ENCODE measurements around the gene CDC20. TPM values are rescaled to one million over a fixed set of nuclear protein-coding genes. Genes with fewer than 3 reads are reported as not detected.
"Not testable (repeated sequence)": the region's sequence is repeated elsewhere in the genome, so short reads cannot be mapped to it uniquely, and the experiment has no call there.

CDC20 gene
- total and polyA plus RNA-seq, 2 of the 4 experiments (the other 2 are of a cell fraction): 103 to 107 TPM

- H2BK20ac ChIP-seq (ENCODE audit: low read depth, low read length); H3K14ac ChIP-seq (replicated peaks; ENCODE audit: low read depth, low read length); H4K8ac ChIP-seq (ENCODE audit: low read depth in 2 of 2, low read length in 2 of 2); H2AK9ac ChIP-seq (replicated peaks; ENCODE audit: low read depth, low read length, poor library complexity); ATAC-seq (ENCODE audit: low read depth); H2BK15ac ChIP-seq (ENCODE audit: low read depth, low read length); H3K4me3 ChIP-seq (ENCODE audit: insufficient read depth, low read depth, low read length); BruUV-seq (replicated peaks); dilution Hi-C loops (cut with HindIII; ENCODE audit: low sequenced_read_pairs, unreplicated experiment); in situ Hi-C loops (cut with MboI; ENCODE audit: low sequenced_read_pairs); H3K9me3 ChIP-seq (ENCODE audit: control insufficient read depth, insufficient read depth, low read length); POLR2A ChIA-PET (ENCODE audit: unreplicated experiment); DNase-seq; H3K4me2 ChIP-seq (ENCODE audit: low read depth, low read length); H2AK5ac ChIP-seq (ENCODE audit: low read depth, low read length); H3K4ac ChIP-seq (ENCODE audit: low read depth, low read length); intact Hi-C loops (cut with micrococcal nuclease); H3K56ac ChIP-seq (ENCODE audit: extremely low read depth, insufficient read depth, low read length); H3K27ac ChIP-seq (ENCODE audit: insufficient read depth, low read length); H2BK5ac ChIP-seq (ENCODE audit: low read depth, low read length, poor library complexity, severe bottlenecking); H3K23ac ChIP-seq (ENCODE audit: low read depth, low read length); H3K18ac ChIP-seq (ENCODE audit: low read depth, low read length); H2BK120ac ChIP-seq (ENCODE audit: low read depth, low read length); H3K27me3 ChIP-seq (ENCODE audit: control insufficient read depth, insufficient read depth, low read length); H2AFZ ChIP-seq (replicated peaks; ENCODE audit: low read length, poor library complexity); H4K5ac ChIP-seq (ENCODE audit: low read depth, low read length); H4K91ac ChIP-seq (ENCODE audit: insufficient read depth, low read depth, low read length); H3K9ac ChIP-seq (ENCODE audit: low read depth, low read length): not testable (repeated sequence)
- Histone ChIP-seq H3K9me1 (ENCODE audit: insufficient read depth, low read length) (peaks cover 17% of the 10 kb centered on the region), H3K36me3 (ENCODE audit: control insufficient read depth, insufficient read depth, low read length) (peaks cover 15% of the 10 kb centered on the region), H4K20me1 (ENCODE audit: insufficient read depth, low read length) (peaks cover 19% of the 10 kb centered on the region), H3K79me1 (ENCODE audit: low read depth in 1 of 2, low read length in 2 of 2) (peaks cover 38 to 79% of the 10 kb centered on the region in 2 experiments), H3K4me1 (ENCODE audit: control insufficient read depth, insufficient read depth, low read length) (peaks cover 23% of the 10 kb centered on the region)
- WGBS, 2 experiments (ENCODE audit: extremely low coverage in 2 of 2, insufficient read length in 1 of 2): 100% methylated on average over 1 of the region's 6 CpGs; no CpG with 5 or more reads in 1 of the 2 experiments
- CTCF ChIA-PET: interaction anchor here (0.7 kb wide), 1 partner anchor 10 kb away, joined by 3 read pairs; no protein-coding TSS in a partner anchor
Observed at GRCh38 chr1:43369779-43370178, 11.0 kb downstream of the CDC20 start.

All from IMR-90 (cell line).